NCI-H187 (cell line): ENCODE data around the gene NDUFA5.

Experiments
- DNase-seq, 2 experiments: peaks; one replicate each; lab custom pipeline; 2025; lab: John Stamatoyannopoulos, UW

NDUFA5 gene

DNA sequence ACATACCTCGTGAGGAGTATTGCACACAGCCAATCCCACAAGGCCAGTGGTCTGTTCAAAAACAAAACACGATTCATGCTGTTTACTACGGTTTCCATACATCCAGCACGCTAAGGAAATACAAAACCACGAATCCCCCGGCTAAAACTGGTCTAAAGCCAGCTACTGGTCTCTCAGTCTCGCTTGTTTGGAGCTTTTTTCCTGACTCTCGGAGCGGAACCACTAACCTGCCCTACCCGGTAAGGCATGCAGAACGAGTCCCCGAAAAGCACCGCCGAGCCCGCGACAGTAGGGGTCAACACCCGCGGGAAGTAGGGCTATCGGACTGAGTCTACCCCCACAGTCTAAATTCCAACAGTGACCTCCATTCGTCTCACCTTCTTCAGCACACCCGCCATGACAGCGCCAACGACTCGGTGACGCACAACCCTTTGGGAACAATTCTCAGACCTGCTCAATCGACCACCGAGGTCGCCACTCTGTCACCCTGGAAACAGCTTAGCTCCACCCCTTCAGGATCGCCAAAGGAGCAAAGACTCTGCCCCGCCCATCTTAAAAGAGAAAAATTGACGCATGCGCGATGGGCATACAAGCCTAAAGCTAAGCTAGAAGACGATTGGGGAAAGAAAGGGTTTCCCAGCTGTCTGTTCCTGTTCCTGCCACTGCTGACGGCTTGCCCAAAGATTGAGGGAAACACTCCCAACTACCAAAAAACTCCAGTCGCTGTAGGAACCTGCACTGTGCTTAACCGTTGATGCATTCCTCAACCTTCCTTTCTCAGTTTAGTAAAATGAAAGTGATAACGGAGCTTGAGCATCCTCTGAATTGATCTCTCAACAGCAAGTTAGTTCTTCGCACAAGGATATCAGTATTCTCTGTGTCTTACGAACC, at the start of gene NDUFA5:
NDUFA5 (minus strand) TSS at position 421 of the 891 bp plus-strand sequence; CDS start at position 398, 23 bp downstream.
- peak; percentile 99 for DNase-seq

DNA sequence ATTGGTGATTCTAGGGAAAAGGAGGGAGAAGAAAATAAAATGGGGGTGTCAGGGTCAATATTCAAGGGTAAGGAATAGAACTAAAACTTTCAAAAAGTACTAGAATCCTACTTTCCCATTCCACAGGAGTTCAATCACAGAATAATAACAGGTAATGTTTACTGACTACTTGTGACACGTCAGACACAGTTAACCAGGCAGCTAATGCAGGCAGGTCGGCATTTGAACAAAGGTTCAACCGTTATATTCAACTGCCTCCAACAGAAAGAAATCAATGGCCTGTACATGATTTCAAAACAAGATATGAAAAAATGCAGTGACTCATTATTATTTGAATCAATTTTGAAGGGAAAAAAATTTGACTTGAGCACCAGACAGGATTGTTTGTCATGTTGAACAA, 47.1 kb upstream of the NDUFA5 start:
- DNase-seq: no peak

DNA sequence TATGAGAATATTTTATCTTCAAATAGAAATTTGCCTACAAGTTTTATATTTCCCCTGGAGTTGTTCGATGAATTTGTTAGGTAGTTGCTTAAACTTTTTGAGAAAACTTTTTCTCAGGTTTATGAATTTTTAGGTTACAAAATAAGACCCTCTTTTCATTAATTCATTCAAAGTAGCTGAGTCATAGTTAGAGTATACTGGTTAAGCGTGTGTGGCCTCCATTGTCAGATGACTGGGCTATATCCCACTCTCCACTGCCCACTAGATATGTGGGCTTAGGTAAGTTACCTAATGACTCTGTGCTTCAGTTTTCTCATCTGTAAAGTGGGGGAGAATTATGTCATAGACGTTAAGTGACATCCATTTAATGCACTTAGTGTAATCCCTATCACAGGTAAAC, 45.0 kb upstream of the NDUFA5 start:
- DNase-seq: no peak

DNA sequence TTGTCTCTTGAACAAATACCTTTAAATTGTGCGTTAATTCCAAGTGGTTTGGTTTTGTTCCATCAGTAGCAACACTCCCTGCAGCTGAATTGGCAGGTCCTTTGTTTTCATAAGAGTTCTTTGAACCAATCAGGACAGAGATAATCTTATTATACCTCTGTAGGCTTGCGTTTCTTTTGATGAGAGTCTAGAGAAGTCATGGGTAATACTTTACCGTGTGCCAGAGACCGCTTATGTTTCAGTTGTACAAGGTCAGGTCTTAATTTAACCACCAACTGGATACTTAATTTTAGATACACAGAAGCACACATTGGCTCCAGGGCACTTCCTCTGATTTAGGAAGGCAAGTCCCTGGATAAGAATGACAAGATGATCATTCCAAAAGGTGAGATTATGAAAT, 43.9 kb upstream of the NDUFA5 start, which contains the start of gene ASB15:
ASB15 (plus strand) TSS at position 292 of the 400 bp plus-strand sequence. CDS start 12,682 bp downstream, outside the sequence.
- no peak for DNase-seq

DNA sequence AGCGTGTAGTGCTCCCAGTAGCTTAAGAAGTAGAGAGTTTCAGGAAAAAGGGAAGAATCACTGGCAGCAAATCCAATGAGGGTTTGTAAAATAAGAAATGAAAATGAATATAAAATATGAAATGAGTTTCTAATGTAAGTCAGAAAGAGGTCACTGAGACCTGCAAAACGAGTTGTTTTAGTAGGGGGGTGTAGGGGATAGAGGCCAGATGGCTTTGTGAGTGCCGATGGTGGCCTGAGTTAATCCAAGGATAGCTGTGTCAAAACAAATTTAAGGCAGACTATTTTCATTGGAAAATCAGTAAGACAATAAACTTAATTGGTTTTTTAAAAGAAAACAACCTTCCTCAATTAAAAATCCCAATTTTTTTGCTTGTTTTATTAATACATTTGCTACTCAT, 43.3 kb upstream of the NDUFA5 start:
- no peak for DNase-seq

DNA sequence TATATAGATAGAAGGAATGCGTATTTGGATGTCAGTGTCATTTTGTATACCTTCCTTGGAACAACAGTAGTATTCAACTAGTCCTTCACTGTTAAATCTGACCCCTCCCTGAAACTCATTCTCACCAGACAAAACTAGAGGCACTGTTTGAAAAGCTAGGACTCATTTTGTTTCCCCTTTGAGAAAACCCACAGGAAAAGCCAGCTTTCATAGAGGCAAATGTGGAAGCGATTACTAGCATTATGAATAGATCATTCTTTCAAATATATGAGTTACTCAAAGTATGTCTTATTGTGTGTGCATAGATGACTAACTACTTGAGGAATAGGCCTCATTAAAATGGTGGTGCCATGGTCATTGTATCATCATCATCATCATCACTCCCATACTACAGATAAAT, 42.1 kb upstream of the NDUFA5 start:
- DNase-seq: no peak

DNA sequence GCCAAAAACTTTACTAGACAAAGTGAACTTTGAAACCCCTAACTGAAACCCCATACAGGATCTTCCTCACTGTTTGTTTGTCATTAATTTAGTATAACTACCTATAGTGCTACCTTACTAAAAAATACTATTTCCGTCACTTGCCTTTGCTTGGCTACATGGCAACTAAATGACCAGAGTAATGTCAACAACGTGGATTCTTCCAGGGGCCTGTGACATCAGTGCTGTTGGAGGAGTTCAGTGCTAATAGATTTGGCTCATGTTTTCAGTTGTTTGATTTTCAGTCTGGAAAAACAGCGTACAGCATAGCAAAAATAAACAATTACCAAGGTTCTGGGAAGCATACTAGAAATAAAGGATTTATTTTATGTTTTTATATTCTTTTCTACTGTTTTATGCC, 41.0 kb upstream of the NDUFA5 start:
- DNase-seq: no peak

DNA sequence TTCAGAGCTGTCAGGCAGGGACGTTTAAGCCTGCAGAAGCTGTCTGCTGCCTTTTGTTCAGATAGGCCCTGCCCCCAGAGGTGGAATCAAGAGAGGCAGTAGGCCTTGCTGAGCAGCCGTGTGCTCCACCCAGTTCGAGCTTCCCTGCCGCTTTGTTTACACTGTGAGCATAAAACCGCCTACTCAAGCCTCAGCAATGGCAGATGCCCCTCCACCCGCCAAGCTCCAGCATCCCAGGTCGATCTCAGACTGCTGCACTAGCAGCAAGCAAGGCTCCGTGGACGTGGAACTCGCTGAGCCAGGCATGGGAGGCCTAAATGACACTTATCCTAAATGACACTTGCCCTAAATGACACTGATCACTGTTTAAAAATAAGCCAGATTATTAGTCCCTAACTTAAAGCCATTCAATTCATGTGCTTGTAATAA, 37.2 kb upstream of the NDUFA5 start:
- DNase-seq: peak; percentile 66 to 86

DNA sequence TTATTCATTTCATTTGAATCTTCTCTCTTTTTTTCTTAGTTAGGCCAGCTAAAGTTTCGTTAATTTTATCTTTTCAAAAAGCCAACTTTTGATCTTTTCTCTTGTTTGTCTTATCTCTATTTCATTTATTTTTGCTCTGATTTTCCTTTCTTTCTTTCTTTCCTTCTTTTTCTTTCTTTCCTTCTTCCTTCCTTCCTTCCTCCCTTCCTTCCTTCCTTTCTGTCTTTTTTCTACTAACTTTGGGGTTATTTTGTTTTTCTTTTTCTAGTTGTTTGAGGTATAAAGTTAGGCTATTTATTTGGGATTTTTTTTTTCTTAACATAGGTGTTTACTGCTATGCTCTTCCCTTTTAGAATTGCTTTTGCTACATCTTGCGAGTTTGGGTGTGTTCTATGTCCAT, 30.8 kb upstream of the NDUFA5 start:
- DNase-seq: no peak

DNA sequence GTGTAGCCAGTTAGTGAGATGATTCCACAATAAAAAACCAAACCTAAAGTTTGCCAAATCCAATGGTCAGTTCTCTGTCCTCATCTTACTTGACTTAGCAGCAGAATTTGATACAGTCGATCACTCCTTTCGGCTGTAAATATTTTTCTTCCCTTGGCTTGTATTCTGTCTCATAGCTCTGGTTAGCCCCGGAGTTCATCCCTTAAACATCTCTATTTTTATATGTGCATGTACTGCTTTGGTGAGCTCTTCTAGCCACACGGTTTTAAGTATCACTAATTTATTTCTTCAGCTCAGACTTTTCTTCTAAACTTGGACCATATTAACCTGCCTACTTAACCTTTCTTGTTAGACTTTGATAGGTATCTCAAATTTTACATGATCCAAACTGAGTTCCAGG, 26.2 kb upstream of the NDUFA5 start:
- no peak for DNase-seq

DNA sequence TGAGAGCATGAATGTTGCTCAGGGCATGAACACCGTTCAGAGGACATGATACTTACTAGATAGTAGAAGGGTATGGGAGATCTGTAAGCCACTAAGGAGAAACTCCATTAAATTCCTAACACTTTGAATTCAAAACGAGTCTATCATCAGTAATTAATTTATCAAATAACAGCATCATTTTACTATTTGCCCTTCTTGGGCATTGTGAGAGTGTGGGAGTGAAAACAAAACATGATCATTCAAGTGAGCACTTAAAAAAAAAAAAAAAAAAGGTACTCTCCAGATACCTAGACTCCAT, 23.5 kb upstream of the NDUFA5 start:
- DNase-seq: no peak

DNA sequence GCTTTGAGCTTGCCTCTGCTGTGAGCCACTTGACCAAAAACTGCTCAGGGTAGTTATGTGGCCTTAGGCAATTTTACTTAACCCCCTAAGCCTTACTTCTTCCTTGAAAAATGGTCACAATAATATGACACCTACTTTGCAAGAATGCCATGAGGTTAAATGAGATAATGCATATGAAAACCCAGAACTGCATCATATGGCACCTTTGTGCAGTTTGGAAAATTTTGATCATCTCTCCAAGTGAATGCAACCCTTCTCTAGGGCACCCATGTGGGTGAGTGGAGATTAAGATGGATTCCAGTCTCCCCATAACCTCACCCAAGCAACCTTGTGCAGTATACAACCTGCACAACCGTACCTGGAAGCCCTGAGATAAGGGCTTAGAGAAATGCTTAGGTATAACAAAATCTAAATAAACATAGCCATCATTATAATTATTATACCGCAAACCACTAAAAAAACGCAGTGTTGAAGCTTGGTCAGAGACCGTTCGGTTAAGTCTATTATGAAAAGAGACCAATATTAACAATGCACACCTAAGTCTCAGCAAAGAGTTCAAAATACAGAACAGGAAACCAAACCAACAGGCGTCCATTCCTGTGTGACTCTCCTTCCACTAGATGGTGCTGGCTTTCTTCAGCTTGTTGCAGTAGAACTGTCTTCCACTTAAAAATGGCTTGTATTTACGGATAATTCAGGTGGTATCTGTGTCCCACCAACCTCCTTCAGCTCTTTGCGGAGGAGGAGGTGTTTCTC, 23.0 kb upstream of the NDUFA5 start:
- DNase-seq: peak in 1 of 2 experiments; percentile 5

DNA sequence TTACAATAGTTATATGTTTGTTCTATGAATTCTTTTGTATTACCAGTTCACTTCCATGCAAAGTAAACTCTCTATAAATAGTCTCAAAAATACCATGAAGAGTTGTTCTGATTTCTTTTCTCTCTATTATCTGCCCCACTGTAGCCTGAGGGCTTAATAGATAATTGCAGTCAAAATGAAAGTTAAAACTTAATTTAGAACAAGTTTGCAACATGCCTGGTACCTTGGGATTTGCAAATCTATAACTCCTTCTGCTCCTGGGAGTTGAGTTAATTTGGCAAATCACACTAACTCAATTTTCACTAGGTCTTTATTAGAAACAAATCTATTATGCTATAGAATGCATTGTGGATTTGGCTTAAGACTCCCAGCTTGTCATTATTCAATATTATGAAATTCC, 21.8 kb upstream of the NDUFA5 start:
- no peak for DNase-seq

DNA sequence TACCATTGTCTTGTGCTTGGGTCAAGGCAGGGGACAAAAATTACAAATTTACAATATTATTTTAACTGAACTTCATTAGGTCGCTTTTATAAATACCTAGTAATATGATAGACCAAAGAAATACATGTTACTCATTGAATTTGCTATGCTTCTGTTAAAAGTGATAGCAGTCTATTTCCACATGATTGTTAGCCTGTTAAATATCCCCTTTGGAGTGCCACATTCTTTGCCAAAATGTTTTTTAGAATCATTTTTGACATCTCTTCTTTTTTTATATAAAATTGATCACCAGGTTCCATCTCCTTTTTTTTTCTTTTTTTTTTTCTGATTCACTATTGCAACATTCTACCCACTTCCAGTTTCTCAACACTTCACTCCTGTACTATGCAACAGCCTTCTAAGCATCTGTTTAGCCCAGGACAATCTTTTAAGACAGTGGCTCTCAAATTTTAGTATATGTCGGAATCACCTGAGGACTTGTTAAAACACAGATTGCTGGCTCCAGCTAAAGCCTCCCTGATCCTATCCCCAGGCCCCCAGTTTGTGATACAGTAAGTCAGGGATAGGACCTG, 16.4 kb upstream of the NDUFA5 start:
- no peak for DNase-seq

DNA sequence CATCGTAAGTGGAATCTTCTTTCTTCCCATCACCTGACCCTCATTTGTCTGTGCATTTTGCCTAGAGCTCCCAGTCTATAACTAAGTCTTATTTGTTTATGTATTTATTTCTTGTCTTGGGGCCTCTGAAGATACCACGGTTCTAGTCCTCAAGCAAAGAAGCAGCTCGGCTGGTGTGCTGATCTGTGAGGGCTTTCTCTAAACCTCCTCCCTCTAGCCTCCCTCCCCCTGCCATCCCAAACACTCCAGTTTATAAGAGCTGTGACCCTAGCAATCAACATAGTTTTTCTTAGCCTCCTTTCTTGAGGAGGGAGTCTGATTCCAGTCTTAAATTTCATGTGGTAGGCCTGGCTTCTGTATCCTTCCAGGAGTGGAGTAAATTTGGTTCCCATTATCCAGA, 15.7 kb upstream of the NDUFA5 start:
- no peak for DNase-seq

DNA sequence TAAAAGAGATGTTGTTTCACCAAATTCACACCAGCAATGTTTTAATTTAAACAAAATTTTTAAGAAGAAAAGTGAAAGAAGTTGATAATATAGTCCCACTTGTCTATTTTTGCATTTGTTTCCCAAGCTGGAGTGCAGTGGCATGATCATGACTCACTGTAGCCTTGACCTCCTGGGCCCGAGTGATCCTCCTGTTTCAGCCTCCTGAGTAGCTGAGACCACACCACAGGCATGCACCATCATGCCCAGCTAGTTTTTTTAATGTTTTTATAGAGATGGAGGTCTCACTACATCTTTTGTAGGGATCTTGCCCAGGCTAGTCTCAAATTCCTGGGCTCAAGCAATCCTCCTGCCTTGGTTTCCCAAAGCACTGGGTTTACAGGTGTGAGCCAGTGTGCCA, 14.1 kb upstream of the NDUFA5 start:
- no peak for DNase-seq

DNA sequence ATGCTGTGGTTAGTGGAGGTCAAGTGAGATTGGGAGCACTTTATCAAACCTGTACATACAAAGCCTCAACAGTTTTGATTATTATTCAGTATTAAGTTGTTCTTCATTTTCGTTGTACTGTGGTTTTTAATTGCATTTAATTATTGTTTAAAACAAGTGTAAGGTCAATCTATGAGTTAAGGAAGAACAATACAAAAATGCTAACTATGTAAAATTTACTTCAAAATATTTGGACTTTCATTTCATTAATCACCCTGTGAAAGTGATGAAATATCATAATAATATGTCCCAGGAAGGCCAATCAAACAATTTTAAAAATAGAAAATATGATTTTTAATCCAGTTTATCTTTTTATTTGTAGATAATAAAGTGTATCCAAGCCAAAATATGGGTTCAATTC, 13.6 kb upstream of the NDUFA5 start:
- no peak for DNase-seq

DNA sequence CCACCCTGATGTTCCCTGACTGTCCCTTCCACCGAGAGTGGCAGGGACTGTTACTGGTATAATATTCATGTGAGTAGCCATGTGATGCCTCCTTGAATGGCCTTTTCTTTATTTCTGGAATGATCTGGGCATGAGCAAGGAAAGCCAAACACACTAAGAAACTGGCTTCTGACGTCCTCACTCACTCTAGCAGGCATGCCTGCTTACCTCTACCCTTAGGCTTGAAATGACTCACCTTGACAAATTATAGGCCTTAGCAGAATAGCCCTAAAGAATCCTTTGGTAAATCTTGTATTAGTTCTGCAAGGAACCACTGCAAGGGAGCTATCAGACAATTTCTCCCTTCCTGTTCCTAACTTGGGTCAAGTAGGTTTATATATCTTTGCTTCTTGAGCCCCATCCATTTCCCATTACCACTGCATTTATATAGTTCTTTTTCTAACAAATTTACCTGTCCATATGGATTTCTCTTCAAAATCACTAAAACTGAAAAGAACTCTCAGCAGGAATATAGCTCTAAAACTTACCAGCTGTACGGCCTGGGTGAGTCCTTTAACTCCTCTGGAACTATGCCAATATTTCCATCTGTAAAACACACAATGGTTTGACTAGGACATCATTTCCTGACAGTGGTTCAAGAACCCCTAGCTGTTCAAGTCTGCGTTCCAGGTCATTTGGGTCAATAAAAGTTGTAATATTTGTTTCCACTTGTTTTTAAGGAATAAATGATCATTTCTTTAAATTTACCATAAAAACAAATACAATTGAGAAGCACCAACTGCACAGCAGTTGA, 13.0 kb upstream of the NDUFA5 start:
- no peak for DNase-seq

DNA sequence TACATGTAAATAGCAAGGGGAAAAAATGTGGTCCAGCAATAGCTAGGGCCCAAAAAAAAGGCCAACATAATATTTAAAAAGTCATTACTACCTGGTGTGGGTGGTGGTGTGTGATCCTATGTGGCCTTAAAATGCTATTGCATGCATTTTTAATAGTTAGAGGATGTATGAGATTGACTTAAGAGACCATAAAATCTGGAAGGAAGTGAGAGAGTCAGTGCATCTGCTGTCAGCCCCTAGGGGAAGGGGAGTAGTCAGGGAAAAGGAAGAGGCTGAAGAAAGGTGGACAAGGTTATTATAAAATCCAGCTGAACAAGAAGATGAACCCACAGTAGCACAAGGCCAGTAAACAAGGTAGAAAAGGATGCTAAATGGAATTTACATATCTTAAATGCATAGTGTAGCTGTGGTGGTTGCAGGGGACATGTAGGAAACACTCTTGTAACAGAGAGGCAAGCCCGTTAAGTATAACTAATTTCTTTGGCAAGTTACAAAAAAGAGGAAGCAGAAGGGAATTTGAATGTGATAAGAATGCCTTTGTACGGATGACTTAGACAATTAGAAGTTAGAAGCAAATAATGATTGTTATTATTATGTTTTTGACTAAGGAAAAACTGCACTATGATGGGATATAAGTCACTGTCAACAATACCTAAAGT, 11.9 kb upstream of the NDUFA5 start:
- DNase-seq: no peak

DNA sequence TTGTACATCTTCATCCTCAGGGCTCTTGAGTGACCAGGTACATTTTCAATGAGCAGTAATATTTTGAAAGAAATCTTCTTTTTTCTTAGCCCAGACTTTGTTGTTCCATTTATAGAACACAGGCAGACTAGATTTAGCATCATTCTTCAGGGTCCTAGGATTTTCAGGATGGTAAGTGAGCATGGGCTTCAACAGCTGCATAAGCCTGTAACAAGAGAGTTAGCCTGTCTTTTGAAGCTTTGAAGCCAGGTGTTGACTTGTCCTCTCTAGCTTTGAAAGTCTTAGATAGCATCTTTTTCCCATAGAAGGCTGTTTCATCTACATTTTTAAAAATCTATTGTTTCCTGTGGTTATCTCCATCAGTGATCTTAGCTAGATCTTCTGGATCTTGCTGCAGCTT, 4.5 kb upstream of the NDUFA5 start:
- DNase-seq: no peak

DNA sequence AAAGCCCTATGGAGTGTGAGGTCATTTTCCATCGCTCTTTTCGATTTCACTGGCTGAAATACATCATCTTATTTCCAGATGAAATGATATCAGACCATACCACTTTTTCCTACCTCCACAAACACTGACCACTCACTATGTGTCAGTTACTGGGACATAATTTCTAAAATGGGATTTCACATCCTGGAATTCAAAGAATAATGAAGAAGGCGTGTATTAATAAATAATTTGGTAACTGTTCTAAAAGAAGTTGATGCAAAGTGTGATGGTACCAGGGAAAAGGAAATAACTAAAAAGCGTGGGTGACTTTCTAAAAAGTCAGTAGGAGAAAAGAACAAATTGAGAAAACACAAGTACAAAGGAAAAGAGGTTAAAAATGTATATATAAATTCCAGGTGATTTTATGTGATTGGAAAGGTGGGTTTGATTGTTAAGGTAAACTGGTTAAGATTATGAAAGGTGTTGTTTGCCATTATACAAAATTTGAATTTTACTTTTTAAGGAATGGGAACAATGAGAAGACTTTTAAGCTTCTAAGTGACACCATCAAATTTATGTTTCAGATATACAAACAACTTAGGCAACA, 764 bp upstream of the NDUFA5 start:
- no peak for DNase-seq
